Liver (tissue), 9 donors: ENCODE results near the gene APPL2. TPM values are rescaled to one million over a fixed set of nuclear protein-coding genes. Genes with fewer than 3 reads are reported as not detected.

Experiments
- DNase-seq: peaks from one replicate; pipeline ENCODE4 v3.0.0-alpha.2; 2017; ENCODE audit warnings: low spot score
- H3K27ac ChIP-seq, 2 donors: one replicate each; pipeline ENCODE4 v1.7.0; 2013; ENCODE audit warnings: inconsistent platforms in 2 of 2, low read length in 2 of 2, control low read depth in 1 of 2, low read depth in 1 of 2, mild to moderate bottlenecking in 1 of 2
- H3K27me3 ChIP-seq, 4 donors: one replicate each; pipeline versions ENCODE4 v1.6.1 to v1.7.0; 2013; ENCODE audit warnings: low read length in 3 of 4, inconsistent platforms in 1 of 4, mild to moderate bottlenecking in 1 of 4, moderate library complexity in 1 of 4; ENCODE audit not compliant: control insufficient read depth in 4 of 4, insufficient read depth in 4 of 4
- H3K36me3 ChIP-seq, 4 donors: one replicate each; pipeline versions ENCODE4 v1.6.1 to v1.7.0; 2013; ENCODE audit warnings: low read length in 3 of 4, mild to moderate bottlenecking in 3 of 4, low read depth in 1 of 4, moderate library complexity in 1 of 4; ENCODE audit not compliant: control insufficient read depth in 4 of 4, insufficient read depth in 3 of 4
- H3K4me1 ChIP-seq, 4 donors: one replicate each; pipeline versions ENCODE4 v1.6.1 to v1.7.0; 2013; ENCODE audit warnings: low read length in 3 of 4, mild to moderate bottlenecking in 3 of 4, moderate library complexity in 1 of 4; ENCODE audit not compliant: control insufficient read depth in 4 of 4, insufficient read depth in 4 of 4
- H3K4me3 ChIP-seq, 3 donors: one replicate each; pipeline versions ENCODE4 v1.6.1 to v1.7.0; 2013; ENCODE audit warnings: low read length in 3 of 3, control low read depth in 1 of 3, low read depth in 1 of 3, mild to moderate bottlenecking in 1 of 3
- H3K9ac ChIP-seq, 2 donors: one replicate each; pipeline ENCODE4 v1.7.0; 2013; ENCODE audit warnings: low read length in 2 of 2, mild to moderate bottlenecking in 2 of 2, moderate library complexity in 2 of 2, control low read depth in 1 of 2, low read depth in 1 of 2
- H3K9me3 ChIP-seq, 4 donors: one replicate each; pipeline versions ENCODE4 v1.6.1 to v1.7.0; 2013; ENCODE audit warnings: low read length in 3 of 4; ENCODE audit not compliant: control insufficient read depth in 4 of 4
- FOXA1 ChIP-seq: IDR thresholded peaks from 2 replicates; pipeline ENCODE4 v1.6.1; 2016; ENCODE audit warnings: antibody characterized with exemption
- FOXA2 ChIP-seq: IDR thresholded peaks from 2 replicates; pipeline ENCODE4 v1.6.1; 2016; ENCODE audit warnings: antibody characterized with exemption
- GABPA ChIP-seq, 2 donors: IDR thresholded peaks in 1 of 2; conservative IDR thresholded peaks in 1 of 2; 2 replicates each; pipeline ENCODE4 v1.6.1; 2016; ENCODE audit warnings: antibody characterized with exemption in 2 of 2, mild to moderate bottlenecking in 1 of 2, moderate library complexity in 1 of 2
- HNF4A ChIP-seq, 2 donors: conservative IDR thresholded peaks; 2 replicates each; pipeline ENCODE4 v1.6.1; 2016; ENCODE audit warnings: antibody characterized with exemption in 2 of 2, mild to moderate bottlenecking in 2 of 2
- SP1 ChIP-seq: IDR thresholded peaks from 2 replicates; pipeline ENCODE4 v1.6.1; 2018; ENCODE audit warnings: antibody characterized with exemption, mild to moderate bottlenecking
- TAF1 ChIP-seq: conservative IDR thresholded peaks from 2 replicates; pipeline ENCODE4 v1.6.1; 2016; ENCODE audit warnings: antibody characterized with exemption, mild to moderate bottlenecking
- WGBS: extraction: QIAGEN DNeasy Blood & Tissue Kit; methylation state at CpG from one replicate; pipeline ENCODE4 v1.1.7; 2013; 5-methylcytosine and 5-hydroxymethylcytosine counted together
- polyA plus RNA-seq, 2 donors: library from polyadenylated mRNA; stranded (reverse) in 1 of 2; unstranded in 1 of 2; fragments of 200-250 nt in 1 of 2; fragments of >200 nt in 1 of 2; fragmentation: Nextera tagmentation in 1 of 2; extraction: Ambion mirVana in 1 of 2; gene quantifications; one replicate each; pipeline versions ENCODE4 v1.2.1 to v1.2.3, GENCODE V29; 2013 to 2015
- total RNA-seq, 2 donors: library from RNA; depleted of rRNA; stranded (reverse); fragments of >200 nt; gene quantifications; one replicate each; pipeline ENCODE4 v1.2.3, GENCODE V29; 2014
- TF ChIP-seq, protein P1 (sequence below): IDR thresholded peaks from 2 replicates; pipeline ENCODE4 v1.6.1; 2016; ENCODE audit warnings: antibody characterized with exemption
- TF ChIP-seq, protein P2 (sequence below): IDR thresholded peaks from 2 replicates; pipeline ENCODE4 v1.6.1; 2016; ENCODE audit warnings: antibody characterized with exemption, mild to moderate bottlenecking
- TF ChIP-seq, protein P3 (sequence below): fragments of 150-350 bp; IDR thresholded peaks from 2 replicates; pipeline ENCODE4 v1.5.1; 2017; ENCODE audit warnings: improper control_type of control experiment, low read depth, low read length; ENCODE audit not compliant: missing input control
- TF ChIP-seq, protein P4 (sequence below): IDR thresholded peaks from 2 replicates; pipeline ENCODE4 v1.6.1; 2016; ENCODE audit warnings: antibody characterized with exemption
- TF ChIP-seq, protein P5 (sequence below): IDR thresholded peaks from 2 replicates; pipeline ENCODE4 v1.6.1; 2016; ENCODE audit warnings: antibody characterized with exemption
- donor health status: healthy.
- donor health status: healthy.
- donor health status: healthy.
- donor health status: healthy.
- donor health status: healthy.

Gene APPL2
- total and polyA plus RNA-seq, 4 donors: 7.1 to 21.2 (median 12.7) TPM

DNA sequence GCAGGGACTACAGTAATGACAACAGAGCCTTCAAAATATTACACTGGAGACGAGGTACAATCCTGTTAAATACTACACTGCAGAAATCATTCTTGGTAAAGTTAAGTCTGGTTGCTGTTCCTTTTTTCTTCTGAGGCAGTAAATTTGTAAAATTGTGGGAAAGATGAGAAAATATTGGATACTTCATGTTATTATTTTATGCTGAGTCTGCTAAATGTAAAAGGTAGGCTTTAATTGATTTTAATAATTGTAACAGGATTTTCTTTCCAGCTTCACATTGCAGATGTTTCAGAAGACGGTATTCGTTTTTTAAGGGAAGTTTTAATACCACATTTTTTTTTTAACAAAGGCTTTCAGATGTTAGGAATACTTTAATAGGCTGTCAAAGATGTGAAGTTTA, 65.8 kb downstream of the APPL2 start:
- Histone ChIP-seq H3K36me3 (peaks cover 1 to 43% (median 27%) of the 10 kb centered on the region in 4 donors), H3K9ac (no peak overlapping the region), H3K9me3 (no peaks in the 10 kb centered on the region), H3K4me3 (no peak overlapping the region), H3K27me3 (no peaks in the 10 kb centered on the region), H3K4me1 (peaks cover 0 to 5% (median 0%) of the 10 kb centered on the region in 4 donors), H3K27ac (no peak overlapping the region)
- DNase-seq: no peak
- TF ChIP-seq, protein P1, sequence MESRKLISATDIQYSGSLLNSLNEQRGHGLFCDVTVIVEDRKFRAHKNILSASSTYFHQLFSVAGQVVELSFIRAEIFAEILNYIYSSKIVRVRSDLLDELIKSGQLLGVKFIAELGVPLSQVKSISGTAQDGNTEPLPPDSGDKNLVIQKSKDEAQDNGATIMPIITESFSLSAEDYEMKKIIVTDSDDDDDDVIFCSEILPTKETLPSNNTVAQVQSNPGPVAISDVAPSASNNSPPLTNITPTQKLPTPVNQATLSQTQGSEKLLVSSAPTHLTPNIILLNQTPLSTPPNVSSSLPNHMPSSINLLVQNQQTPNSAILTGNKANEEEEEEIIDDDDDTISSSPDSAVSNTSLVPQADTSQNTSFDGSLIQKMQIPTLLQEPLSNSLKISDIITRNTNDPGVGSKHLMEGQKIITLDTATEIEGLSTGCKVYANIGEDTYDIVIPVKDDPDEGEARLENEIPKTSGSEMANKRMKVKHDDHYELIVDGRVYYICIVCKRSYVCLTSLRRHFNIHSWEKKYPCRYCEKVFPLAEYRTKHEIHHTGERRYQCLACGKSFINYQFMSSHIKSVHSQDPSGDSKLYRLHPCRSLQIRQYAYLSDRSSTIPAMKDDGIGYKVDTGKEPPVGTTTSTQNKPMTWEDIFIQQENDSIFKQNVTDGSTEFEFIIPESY: no peak
- TF ChIP-seq SP1 (no peak), FOXA1 (no peak), GABPA (IDR thresholded peaks at IDR 0.05 in 1 of 2, conservative IDR thresholded peaks at IDR 0.05 in 1 of 2) (no peak)
- TF ChIP-seq, protein P2, sequence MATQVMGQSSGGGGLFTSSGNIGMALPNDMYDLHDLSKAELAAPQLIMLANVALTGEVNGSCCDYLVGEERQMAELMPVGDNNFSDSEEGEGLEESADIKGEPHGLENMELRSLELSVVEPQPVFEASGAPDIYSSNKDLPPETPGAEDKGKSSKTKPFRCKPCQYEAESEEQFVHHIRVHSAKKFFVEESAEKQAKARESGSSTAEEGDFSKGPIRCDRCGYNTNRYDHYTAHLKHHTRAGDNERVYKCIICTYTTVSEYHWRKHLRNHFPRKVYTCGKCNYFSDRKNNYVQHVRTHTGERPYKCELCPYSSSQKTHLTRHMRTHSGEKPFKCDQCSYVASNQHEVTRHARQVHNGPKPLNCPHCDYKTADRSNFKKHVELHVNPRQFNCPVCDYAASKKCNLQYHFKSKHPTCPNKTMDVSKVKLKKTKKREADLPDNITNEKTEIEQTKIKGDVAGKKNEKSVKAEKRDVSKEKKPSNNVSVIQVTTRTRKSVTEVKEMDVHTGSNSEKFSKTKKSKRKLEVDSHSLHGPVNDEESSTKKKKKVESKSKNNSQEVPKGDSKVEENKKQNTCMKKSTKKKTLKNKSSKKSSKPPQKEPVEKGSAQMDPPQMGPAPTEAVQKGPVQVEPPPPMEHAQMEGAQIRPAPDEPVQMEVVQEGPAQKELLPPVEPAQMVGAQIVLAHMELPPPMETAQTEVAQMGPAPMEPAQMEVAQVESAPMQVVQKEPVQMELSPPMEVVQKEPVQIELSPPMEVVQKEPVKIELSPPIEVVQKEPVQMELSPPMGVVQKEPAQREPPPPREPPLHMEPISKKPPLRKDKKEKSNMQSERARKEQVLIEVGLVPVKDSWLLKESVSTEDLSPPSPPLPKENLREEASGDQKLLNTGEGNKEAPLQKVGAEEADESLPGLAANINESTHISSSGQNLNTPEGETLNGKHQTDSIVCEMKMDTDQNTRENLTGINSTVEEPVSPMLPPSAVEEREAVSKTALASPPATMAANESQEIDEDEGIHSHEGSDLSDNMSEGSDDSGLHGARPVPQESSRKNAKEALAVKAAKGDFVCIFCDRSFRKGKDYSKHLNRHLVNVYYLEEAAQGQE: no peak
- TF ChIP-seq, protein P3, sequence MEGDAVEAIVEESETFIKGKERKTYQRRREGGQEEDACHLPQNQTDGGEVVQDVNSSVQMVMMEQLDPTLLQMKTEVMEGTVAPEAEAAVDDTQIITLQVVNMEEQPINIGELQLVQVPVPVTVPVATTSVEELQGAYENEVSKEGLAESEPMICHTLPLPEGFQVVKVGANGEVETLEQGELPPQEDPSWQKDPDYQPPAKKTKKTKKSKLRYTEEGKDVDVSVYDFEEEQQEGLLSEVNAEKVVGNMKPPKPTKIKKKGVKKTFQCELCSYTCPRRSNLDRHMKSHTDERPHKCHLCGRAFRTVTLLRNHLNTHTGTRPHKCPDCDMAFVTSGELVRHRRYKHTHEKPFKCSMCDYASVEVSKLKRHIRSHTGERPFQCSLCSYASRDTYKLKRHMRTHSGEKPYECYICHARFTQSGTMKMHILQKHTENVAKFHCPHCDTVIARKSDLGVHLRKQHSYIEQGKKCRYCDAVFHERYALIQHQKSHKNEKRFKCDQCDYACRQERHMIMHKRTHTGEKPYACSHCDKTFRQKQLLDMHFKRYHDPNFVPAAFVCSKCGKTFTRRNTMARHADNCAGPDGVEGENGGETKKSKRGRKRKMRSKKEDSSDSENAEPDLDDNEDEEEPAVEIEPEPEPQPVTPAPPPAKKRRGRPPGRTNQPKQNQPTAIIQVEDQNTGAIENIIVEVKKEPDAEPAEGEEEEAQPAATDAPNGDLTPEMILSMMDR: no peak
- TF ChIP-seq, protein P4, sequence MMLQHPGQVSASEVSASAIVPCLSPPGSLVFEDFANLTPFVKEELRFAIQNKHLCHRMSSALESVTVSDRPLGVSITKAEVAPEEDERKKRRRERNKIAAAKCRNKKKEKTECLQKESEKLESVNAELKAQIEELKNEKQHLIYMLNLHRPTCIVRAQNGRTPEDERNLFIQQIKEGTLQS: no peak
- 93% methylated on average over 3 of the region's 3 CpGs for WGBS

DNA sequence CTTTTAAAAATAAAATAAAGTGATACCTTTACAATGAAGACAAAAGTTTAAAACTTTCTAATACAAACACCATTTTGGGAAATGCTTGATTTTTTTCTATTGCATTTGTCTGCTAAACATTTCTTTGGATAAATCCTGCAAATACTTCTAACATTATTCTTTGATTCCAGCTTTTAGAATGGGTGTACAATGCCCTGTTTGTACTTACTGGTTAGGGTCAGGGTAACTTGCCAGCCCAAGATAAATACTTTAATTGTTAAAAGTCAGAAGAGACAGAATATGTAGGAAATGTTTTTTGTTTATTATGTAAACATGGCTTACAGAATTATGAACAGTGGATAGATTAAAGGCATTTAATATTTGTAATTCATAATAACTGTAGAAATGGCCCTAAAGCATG, 68.0 kb downstream of the APPL2 start:
- Histone ChIP-seq H3K9me3 (no peaks in the 10 kb centered on the region), H3K36me3 (peaks cover 5 to 50% (median 36%) of the 10 kb centered on the region in 4 donors), H3K4me3 (no peak overlapping the region), H3K27ac (no peak overlapping the region), H3K27me3 (no peaks in the 10 kb centered on the region), H3K9ac (no peak overlapping the region), H3K4me1 (peaks cover 0 to 5% (median 0%) of the 10 kb centered on the region in 4 donors)
- DNase-seq: no peak
- TF ChIP-seq HNF4A (conservative IDR thresholded peaks at IDR 0.05) (no peak), FOXA2 (no peak), SP1 (no peak), TAF1 (no peak)
- TF ChIP-seq, protein P4: no peak
- TF ChIP-seq, protein P1: no peak
- TF ChIP-seq, protein P3: no peak
- TF ChIP-seq, protein P5, sequence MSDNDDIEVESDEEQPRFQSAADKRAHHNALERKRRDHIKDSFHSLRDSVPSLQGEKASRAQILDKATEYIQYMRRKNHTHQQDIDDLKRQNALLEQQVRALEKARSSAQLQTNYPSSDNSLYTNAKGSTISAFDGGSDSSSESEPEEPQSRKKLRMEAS: no peak
